Transverse colon (tissue), 4 donors: ENCODE measurements around the gene SLC10A3. TPM values are rescaled to one million over a fixed set of nuclear protein-coding genes. Genes with fewer than 3 reads are reported as not detected.

Source experiments
- DNase-seq: peaks from one replicate; pipeline ENCODE4 v3.0.0-alpha.2; 2019
- H3K27ac ChIP-seq, 4 donors: fragments of 200-600 bp; sonication (generic); 2 replicates each; pipeline ENCODE4 v1.5.1; 2016 to 2018; ENCODE audit warnings: inconsistent platforms in 4 of 4
- H3K27me3 ChIP-seq: fragments of 200-600 bp; sonication (generic); 2 replicates; pipeline ENCODE4 v1.5.1; 2017; ENCODE audit warnings: inconsistent platforms
- H3K36me3 ChIP-seq, 4 donors: fragments of 200-600 bp; sonication (generic); 2 replicates each; pipeline ENCODE4 v1.5.1; 2017 to 2019; ENCODE audit warnings: inconsistent platforms in 4 of 4
- H3K4me1 ChIP-seq, 4 donors: fragments of 200-600 bp; sonication (generic); 2 replicates each; pipeline ENCODE4 v1.5.1; 2017 to 2020; ENCODE audit warnings: inconsistent platforms in 4 of 4
- H3K4me3 ChIP-seq, 4 donors: fragments of 200-600 bp; sonication (generic); 1 replicate in 1 of 4; 2 replicates in 3 of 4; pipeline versions ENCODE4 v1.5.1 to v1.6.1; 2017 to 2019; ENCODE audit warnings: inconsistent platforms in 4 of 4
- H3K9me3 ChIP-seq, 2 donors: fragments of 200-600 bp; sonication (generic); 2 replicates each; pipeline ENCODE4 v1.5.1; 2017 to 2019; ENCODE audit warnings: inconsistent platforms in 2 of 2
- CTCF ChIP-seq, 5 experiments: fragments of 200-600 bp in 3 of 5; fragments of 450-650 bp in 2 of 5; sonication (generic) in 3 of 5; IDR thresholded peaks; 1 replicate in 2 of 5; 2 replicates in 3 of 5; pipeline ENCODE4 v1.5.1; 2016 to 2017; ENCODE audit warnings: antibody characterized with exemption in 5 of 5, inconsistent platforms in 3 of 5, mild to moderate bottlenecking in 2 of 5, moderate library complexity in 1 of 5
- EP300 ChIP-seq: sonication (generic); formaldehyde crosslinking; IDR thresholded peaks from one replicate; pipeline ENCODE4 v1.6.1; 2017; ENCODE audit warnings: antibody characterized with exemption, low read depth
- POLR2A ChIP-seq: fragments of 450-650 bp; IDR thresholded peaks from one replicate; pipeline ENCODE4 v1.6.1; 2016; ENCODE audit warnings: antibody characterized with exemption, mild to moderate bottlenecking, moderate library complexity
- POLR2AphosphoS5 ChIP-seq, 3 donors: sonication (generic); formaldehyde crosslinking; IDR thresholded peaks; one replicate each; pipeline ENCODE4 v1.6.1; 2016; ENCODE audit warnings: antibody characterized with exemption in 3 of 3
- WGBS, 2 donors: methylation state at CpG; one replicate each; pipeline ENCODE4 v1.1.5; 2018; ENCODE audit warnings: low coverage in 1 of 2; 5-methylcytosine and 5-hydroxymethylcytosine counted together
- in situ Hi-C, 4 donors: fragments of 200-750 bp; cut with MboI; loops; one replicate each; pipeline versions ENCODE4 v1.15.0 to v1.15.1; 2017; ENCODE audit warnings: low sequenced_read_pairs in 3 of 4, low pct_ligation_motif_present in 1 of 4, low pct_unique_long_range_greater_than_20kb in 1 of 4
- intact Hi-C: fragments of 100-400 bp; cut with DNase I; formaldehyde crosslinking; loops from one replicate; pipeline ENCODE4 v1.15.1; 2023; ENCODE audit warnings: low total_unique reads
- total RNA-seq, 4 donors: library from RNA; depleted of rRNA; stranded (reverse); fragments of >200 nt; gene quantifications; one replicate each; pipeline ENCODE4 v1.1.0, GENCODE V29; 2016

Gene SLC10A3
- total RNA-seq, 4 donors from 2014 or later, result 26.7 to 117 (median 34.4) TPM

- TF ChIP-seq POLR2AphosphoS5 (IDR thresholded peaks at IDR 0.05) (no peak), EP300 (no peak)
- Histone ChIP-seq H3K9me3 (no peaks in the 10 kb centered on the region), H3K4me1 (no peaks in the 10 kb centered on the region), H3K4me3 (no peak overlapping the region), H3K36me3 (no peaks in the 10 kb centered on the region), H3K27me3 (no peaks in the 10 kb centered on the region), H3K27ac (no peak overlapping the region)
- WGBS, 2 donors, result 96% methylated on average over 11 of the region's 14 CpGs; no CpG with 5 or more reads in 1 of the 2 donors
- DNase-seq, result no peak
- intact Hi-C loops, result no loop called here
- in situ Hi-C loops, result no loop called here
Observed at GRCh38 chrX:154465601-154466000, 24.8 kb downstream of the SLC10A3 start.

- intact Hi-C loops, result no loop called here
- DNase-seq, result no peak
- H3K9me3 ChIP-seq, result no peaks in the 10 kb centered on the region
- H3K4me3 ChIP-seq, result no peak overlapping the region
- H3K36me3 ChIP-seq, result no peaks in the 10 kb centered on the region
- no peaks in the 10 kb centered on the region for H3K27me3 ChIP-seq
- no peak overlapping the region for H3K27ac ChIP-seq
- in situ Hi-C loops, result no loop called here
- WGBS, 2 donors, result 94% methylated on average over 28 of the region's 28 CpGs; no CpG with 5 or more reads in 1 of the 2 donors
- H3K4me1 ChIP-seq, result no peaks in the 10 kb centered on the region
- TF ChIP-seq POLR2AphosphoS5 (IDR thresholded peaks at IDR 0.05), result no peak
- TF ChIP-seq POLR2A, result no peak
Observed at GRCh38 chrX:154464806-154465365, 25.5 kb downstream of the SLC10A3 start.

GRCh38 chrX:154463611-154464220 is 26.7 kb downstream of the SLC10A3 start:
- Histone ChIP-seq H3K27me3 (no peaks in the 10 kb centered on the region), H3K4me3 (no peak overlapping the region), H3K9me3 (no peaks in the 10 kb centered on the region), H3K4me1 (peaks cover 2 to 9% (median 6%) of the 10 kb centered on the region in 4 donors), H3K36me3 (no peaks in the 10 kb centered on the region), H3K27ac (no peak overlapping the region)
- DNase-seq, result no peak
- in situ Hi-C loops, result no loop called here
- 88% methylated on average over 36 of the region's 36 CpGs; no CpG with 5 or more reads in 1 of the 2 donors for WGBS, 2 donors
- no peak for TF ChIP-seq POLR2A
- TF ChIP-seq CTCF (IDR thresholded peaks at IDR 0.05), result no peak
- TF ChIP-seq EP300, result no peak
- no peak for TF ChIP-seq POLR2AphosphoS5 (IDR thresholded peaks at IDR 0.05)
- intact Hi-C loops, result no loop called here

GRCh38 chrX:154462396-154462795 is 28.0 kb downstream of the SLC10A3 start:
- Histone ChIP-seq H3K9me3 (no peaks in the 10 kb centered on the region), H3K27me3 (no peaks in the 10 kb centered on the region), H3K4me3 (no peak overlapping the region), H3K36me3 (no peaks in the 10 kb centered on the region), H3K27ac (no peak overlapping the region), H3K4me1 (peaks cover 2 to 9% (median 6%) of the 10 kb centered on the region in 4 donors)
- TF ChIP-seq CTCF (IDR thresholded peaks at IDR 0.05) (no peak), POLR2AphosphoS5 (IDR thresholded peaks at IDR 0.05) (no peak), EP300 (no peak), POLR2A (no peak)
- no peak for DNase-seq
- WGBS, 2 donors, result 78% methylated on average over 8 of the region's 8 CpGs; no CpG with 5 or more reads in 1 of the 2 donors
- in situ Hi-C loops, result no loop called here
- intact Hi-C loops, result no loop called here

GRCh38 chrX:154460326-154460725 is 30.1 kb downstream of the SLC10A3 start:
- no peak for DNase-seq
- in situ Hi-C loops, result no loop called here
- WGBS, 2 donors, result 94% methylated on average over 26 of the region's 26 CpGs; no CpG with 5 or more reads in 1 of the 2 donors

More at GRCh38 chrX:154460326-154460725, 30.1 kb downstream of the SLC10A3 start:
- Histone ChIP-seq H3K9me3 (no peaks in the 10 kb centered on the region), H3K4me3 (no peak overlapping the region), H3K27me3 (no peaks in the 10 kb centered on the region), H3K4me1 (peaks cover 2 to 9% (median 6%) of the 10 kb centered on the region in 4 donors), H3K36me3 (no peaks in the 10 kb centered on the region), H3K27ac (no peak overlapping the region)
- intact Hi-C loops, result no loop called here
- TF ChIP-seq POLR2AphosphoS5 (IDR thresholded peaks at IDR 0.05) (no peak), POLR2A (no peak), EP300 (no peak)
